PFSK-1 (cell line): ENCODE measurements around the gene OR2C3.

Source experiments
- FOXP2 ChIP-seq: optimal IDR thresholded peaks from 2 replicates; pipeline ENCODE3; 2011; ENCODE audit warnings: borderline replicate concordance, control low read depth, inconsistent platforms; ENCODE audit not compliant: insufficient read depth; ENCODE audit errors: extremely low read length, extremely low read depth
- POLR2AphosphoS5 ChIP-seq: IDR thresholded peaks from 2 replicates; pipeline ENCODE4 v1.6.1; 2012; ENCODE audit warnings: low read depth, mild to moderate bottlenecking, control low read depth, low read length, moderate library complexity
- SIN3A ChIP-seq: IDR thresholded peaks from 2 replicates; pipeline ENCODE4 v1.6.1; 2012; ENCODE audit warnings: mild to moderate bottlenecking, low read length, moderate library complexity, borderline replicate concordance; ENCODE audit not compliant: insufficient read depth
- TAF1 ChIP-seq: IDR thresholded peaks from 2 replicates; pipeline ENCODE4 v1.6.1; 2012; ENCODE audit warnings: low read length, control low read depth, borderline replicate concordance; ENCODE audit not compliant: insufficient read depth
- TF ChIP-seq, protein P1 (sequence below), 2 experiments: IDR thresholded peaks; 2 replicates each; pipeline versions ENCODE4 v1.6.1 to v1.8.0; 2011 to 2012; ENCODE audit warnings: low read depth in 2 of 2, low read length in 2 of 2, control low read depth in 1 of 2, inconsistent platforms in 1 of 2, mild to moderate bottlenecking in 1 of 2, moderate library complexity in 1 of 2; ENCODE audit not compliant: insufficient read depth in 1 of 2

OR2C3 gene

DNA sequence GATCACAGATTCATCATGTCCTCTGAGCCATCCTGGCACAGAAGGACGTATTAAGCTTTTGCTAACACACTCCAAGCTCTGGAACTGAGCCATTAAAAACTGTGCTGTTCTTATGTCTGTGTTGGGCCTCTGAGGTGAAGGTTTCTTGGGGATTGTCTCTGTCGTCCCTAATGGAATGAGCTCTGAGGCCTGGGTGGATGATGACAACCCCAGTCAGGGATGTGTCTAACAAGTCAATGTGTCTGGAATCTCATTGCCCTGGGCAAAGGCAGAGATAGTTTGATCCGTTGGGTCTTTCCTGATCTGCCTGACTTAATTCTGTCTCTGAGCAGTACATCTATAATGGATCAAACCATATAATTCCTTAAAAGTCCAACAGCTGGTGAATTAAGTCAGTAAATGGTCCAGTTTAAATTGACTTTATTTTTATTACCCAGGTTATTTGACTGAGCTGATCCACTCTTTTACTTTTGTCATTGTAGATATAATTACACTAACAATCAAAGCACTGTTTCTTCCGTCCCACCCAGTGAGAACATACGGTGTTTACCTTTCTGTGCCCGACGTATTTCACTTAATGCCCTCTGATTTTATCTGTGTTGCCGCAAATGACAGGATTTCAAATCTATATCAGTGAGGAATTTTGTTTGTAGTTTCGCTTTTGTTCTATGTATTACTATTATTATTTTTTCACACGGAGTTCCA is 39.5 kb downstream of the OR2C3 start:
- TF ChIP-seq, protein P1, sequence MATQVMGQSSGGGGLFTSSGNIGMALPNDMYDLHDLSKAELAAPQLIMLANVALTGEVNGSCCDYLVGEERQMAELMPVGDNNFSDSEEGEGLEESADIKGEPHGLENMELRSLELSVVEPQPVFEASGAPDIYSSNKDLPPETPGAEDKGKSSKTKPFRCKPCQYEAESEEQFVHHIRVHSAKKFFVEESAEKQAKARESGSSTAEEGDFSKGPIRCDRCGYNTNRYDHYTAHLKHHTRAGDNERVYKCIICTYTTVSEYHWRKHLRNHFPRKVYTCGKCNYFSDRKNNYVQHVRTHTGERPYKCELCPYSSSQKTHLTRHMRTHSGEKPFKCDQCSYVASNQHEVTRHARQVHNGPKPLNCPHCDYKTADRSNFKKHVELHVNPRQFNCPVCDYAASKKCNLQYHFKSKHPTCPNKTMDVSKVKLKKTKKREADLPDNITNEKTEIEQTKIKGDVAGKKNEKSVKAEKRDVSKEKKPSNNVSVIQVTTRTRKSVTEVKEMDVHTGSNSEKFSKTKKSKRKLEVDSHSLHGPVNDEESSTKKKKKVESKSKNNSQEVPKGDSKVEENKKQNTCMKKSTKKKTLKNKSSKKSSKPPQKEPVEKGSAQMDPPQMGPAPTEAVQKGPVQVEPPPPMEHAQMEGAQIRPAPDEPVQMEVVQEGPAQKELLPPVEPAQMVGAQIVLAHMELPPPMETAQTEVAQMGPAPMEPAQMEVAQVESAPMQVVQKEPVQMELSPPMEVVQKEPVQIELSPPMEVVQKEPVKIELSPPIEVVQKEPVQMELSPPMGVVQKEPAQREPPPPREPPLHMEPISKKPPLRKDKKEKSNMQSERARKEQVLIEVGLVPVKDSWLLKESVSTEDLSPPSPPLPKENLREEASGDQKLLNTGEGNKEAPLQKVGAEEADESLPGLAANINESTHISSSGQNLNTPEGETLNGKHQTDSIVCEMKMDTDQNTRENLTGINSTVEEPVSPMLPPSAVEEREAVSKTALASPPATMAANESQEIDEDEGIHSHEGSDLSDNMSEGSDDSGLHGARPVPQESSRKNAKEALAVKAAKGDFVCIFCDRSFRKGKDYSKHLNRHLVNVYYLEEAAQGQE (IDR thresholded peaks at IDR 0.05; ENCODE audit: insufficient read depth in 1 of 2, low read depth in 2 of 2, low read length in 2 of 2), result no peak
- TF ChIP-seq SIN3A (no peak), FOXP2 (no peak), TAF1 (no peak)

- TF ChIP-seq, protein P1 (IDR thresholded peaks at IDR 0.05; ENCODE audit: insufficient read depth in 1 of 2, low read depth in 2 of 2, low read length in 2 of 2), result no peak
- TF ChIP-seq FOXP2, result no peak
- TF ChIP-seq POLR2AphosphoS5, result no peak
- TF ChIP-seq TAF1, result no peak
These were observed 41.5 kb downstream of the OR2C3 start for GRCh38 chr1:247494767-247495166.

- TF ChIP-seq POLR2AphosphoS5 (no peak), TAF1 (no peak), SIN3A (no peak), FOXP2 (no peak)
- TF ChIP-seq, protein P1 (IDR thresholded peaks at IDR 0.05; ENCODE audit: insufficient read depth in 1 of 2, low read depth in 2 of 2, low read length in 2 of 2), result no peak
These were observed 43.1 kb downstream of the OR2C3 start for GRCh38 chr1:247493106-247493505.

DNA sequence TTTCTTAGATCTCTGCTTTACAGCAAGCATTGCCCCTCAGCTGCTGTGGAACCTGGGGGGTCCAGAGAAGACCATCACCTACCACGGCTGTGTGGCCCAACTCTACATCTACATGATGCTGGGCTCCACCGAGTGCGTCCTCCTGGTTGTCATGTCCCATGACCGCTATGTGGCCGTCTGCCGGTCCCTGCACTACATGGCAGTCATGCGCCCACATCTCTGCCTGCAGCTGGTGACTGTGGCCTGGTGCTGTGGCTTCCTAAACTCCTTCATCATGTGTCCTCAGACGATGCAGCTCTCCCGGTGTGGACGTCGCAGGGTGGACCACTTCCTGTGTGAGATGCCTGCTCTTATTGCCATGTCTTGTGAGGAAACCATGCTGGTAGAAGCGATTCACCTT is 44.9 kb downstream of the OR2C3 start:
- TF ChIP-seq, protein P1 (IDR thresholded peaks at IDR 0.05; ENCODE audit: insufficient read depth in 1 of 2, low read depth in 2 of 2, low read length in 2 of 2), result no peak
- no peak for TF ChIP-seq FOXP2
- no peak for TF ChIP-seq SIN3A

GRCh38 chr1:247487057-247487456 is 49.2 kb downstream of the OR2C3 start:
- TF ChIP-seq FOXP2, result no peak
- TF ChIP-seq, protein P1 (IDR thresholded peaks at IDR 0.05; ENCODE audit: insufficient read depth in 1 of 2, low read depth in 2 of 2, low read length in 2 of 2), result no peak
- no peak for TF ChIP-seq TAF1
- no peak for TF ChIP-seq POLR2AphosphoS5
- TF ChIP-seq SIN3A, result no peak
